ENCODE results near the gene TACR2.
A peak's percentile ranks its signal among the peaks of the same experiment; 100 is the strongest.

TACR2 gene

DNA sequence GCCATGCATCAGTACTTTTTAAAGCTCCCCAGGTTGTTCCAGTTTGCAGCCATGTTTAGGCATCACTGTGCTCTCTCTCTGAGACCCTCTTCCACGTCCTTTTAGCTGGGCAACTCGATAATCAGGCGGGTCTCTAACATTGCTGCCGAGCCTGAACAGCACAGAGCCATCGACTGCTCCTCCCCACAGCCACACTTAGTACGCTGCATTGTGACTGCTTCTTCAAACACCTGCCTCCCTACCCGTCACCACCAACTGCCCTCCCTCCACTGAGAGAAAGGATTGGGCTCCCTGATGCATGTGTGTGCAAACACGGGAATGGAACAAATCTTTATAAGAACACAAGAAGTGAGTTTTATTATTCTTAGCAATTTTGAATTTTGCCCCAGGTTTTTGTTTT, 11.4 kb upstream of the TACR2 start:
- no peak overlapping the region for H3K4me3 ChIP-seq (ENCODE audit: low read depth, low read length)
- no peak for DNase-seq (ENCODE audit: low read depth)
- TF ChIP-seq MYC (IDR thresholded peaks at IDR 0.05; ENCODE audit: low read depth, low read length), result no peak
- TF ChIP-seq, protein P1, sequence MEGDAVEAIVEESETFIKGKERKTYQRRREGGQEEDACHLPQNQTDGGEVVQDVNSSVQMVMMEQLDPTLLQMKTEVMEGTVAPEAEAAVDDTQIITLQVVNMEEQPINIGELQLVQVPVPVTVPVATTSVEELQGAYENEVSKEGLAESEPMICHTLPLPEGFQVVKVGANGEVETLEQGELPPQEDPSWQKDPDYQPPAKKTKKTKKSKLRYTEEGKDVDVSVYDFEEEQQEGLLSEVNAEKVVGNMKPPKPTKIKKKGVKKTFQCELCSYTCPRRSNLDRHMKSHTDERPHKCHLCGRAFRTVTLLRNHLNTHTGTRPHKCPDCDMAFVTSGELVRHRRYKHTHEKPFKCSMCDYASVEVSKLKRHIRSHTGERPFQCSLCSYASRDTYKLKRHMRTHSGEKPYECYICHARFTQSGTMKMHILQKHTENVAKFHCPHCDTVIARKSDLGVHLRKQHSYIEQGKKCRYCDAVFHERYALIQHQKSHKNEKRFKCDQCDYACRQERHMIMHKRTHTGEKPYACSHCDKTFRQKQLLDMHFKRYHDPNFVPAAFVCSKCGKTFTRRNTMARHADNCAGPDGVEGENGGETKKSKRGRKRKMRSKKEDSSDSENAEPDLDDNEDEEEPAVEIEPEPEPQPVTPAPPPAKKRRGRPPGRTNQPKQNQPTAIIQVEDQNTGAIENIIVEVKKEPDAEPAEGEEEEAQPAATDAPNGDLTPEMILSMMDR (IDR thresholded peaks at IDR 0.05; ENCODE audit: low read depth, low read length), result no peak

DNA sequence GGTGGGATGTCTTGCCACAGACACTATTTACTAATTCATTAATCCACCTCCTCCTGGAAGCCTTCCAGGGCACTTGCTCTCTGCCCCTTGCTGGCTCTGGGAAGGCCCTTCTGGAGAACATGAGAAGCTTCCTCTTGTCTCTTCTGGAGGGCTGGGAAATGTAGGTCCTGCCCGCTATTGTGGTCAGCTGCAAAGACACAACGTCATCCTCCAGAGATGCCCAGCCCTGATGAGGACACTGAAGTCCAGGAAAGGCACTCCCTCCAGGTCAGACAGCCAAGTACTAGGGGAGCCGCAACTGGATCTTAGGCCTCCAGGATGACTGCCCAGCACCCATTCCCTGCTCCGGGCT, 9.6 kb upstream of the TACR2 start:
- H3K4me3 ChIP-seq (ENCODE audit: low read depth, low read length), result no peak overlapping the region
- TF ChIP-seq POLR2A (IDR thresholded peaks at IDR 0.05; ENCODE audit: extremely low read depth, insufficient read length), result no peak
- TF ChIP-seq, protein P1 (IDR thresholded peaks at IDR 0.05; ENCODE audit: low read depth, low read length), result no peak
- TF ChIP-seq MYC (IDR thresholded peaks at IDR 0.05; ENCODE audit: low read depth, low read length), result no peak
- TF ChIP-seq, protein P2, sequence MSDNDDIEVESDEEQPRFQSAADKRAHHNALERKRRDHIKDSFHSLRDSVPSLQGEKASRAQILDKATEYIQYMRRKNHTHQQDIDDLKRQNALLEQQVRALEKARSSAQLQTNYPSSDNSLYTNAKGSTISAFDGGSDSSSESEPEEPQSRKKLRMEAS (IDR thresholded peaks at IDR 0.05; ENCODE audit: low read depth, low read length), result no peak
- DNase-seq (ENCODE audit: low read depth), result no peak

DNA sequence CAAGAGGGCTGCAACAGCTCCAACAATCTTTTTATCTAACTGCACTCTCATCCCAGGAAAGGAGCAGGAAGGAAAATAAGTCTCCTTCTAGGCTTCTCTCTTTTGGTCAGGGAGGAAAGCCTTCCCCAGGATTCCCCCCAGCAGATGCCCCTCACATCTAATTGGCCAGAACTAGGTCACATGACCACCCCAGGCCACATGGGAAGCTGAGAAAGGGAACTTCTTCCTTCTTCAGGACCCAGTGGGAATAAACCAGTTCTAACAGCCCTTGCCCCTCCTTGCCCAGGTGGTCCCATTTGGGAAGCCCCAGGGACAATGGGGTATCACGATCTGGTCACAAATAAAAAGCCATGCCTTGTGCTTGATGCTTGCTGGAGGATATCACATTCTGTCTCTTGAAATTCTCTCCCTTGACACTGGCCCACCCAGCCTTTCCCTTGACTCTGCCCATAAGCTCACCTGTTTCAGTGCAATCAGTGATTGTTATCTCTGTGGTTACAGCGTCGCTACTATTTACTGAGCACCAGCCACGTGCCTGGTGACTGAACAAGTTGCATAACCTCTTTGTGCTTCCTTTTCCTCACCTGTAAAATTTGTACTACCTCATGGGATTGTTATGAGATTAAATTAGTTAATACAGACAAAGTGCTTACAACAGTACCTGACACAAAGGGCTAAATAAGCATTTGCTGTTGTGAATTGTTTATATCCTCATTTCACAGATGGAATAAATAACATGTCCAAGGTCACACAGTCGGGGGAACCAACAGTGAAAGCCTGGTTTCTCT, 9.0 kb upstream of the TACR2 start:
- DNase-seq (ENCODE audit: low read depth), result no peak
- H3K4me3 ChIP-seq (ENCODE audit: low read depth, low read length), result no peak overlapping the region
- TF ChIP-seq, protein P2 (IDR thresholded peaks at IDR 0.05; ENCODE audit: low read depth, low read length), result peak; percentile 31; the same call in 1 of the 2 replicates
- TF ChIP-seq, protein P1 (IDR thresholded peaks at IDR 0.05; ENCODE audit: low read depth, low read length), result no peak

DNA sequence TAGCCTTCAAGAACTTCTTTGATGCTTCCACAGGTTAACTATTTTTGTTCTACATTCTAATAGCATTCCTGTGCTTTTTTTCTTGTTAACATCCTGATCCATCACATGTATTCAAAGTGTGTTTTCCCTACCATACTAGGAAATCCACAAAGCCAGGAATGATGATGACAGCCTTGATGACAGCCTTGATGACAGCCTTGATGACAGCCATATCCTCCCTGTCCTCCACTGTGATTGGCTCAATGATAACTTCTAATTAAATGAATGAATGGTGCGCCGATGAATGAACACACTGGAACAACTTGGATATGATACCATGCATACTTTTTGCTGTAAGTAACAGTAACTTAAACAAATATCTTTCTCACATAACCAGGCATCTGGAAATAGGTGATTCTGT, 8.3 kb upstream of the TACR2 start:
- no peak for TF ChIP-seq POLR2A (IDR thresholded peaks at IDR 0.05; ENCODE audit: extremely low read depth, insufficient read length)
- TF ChIP-seq, protein P2 (IDR thresholded peaks at IDR 0.05; ENCODE audit: low read depth, low read length), result no peak
- no peak for TF ChIP-seq MYC (IDR thresholded peaks at IDR 0.05; ENCODE audit: low read depth, low read length)
- TF ChIP-seq, protein P1 (IDR thresholded peaks at IDR 0.05; ENCODE audit: low read depth, low read length), result no peak
- H3K4me3 ChIP-seq (ENCODE audit: low read depth, low read length), result no peak overlapping the region
- no peak for DNase-seq (ENCODE audit: low read depth)

DNA sequence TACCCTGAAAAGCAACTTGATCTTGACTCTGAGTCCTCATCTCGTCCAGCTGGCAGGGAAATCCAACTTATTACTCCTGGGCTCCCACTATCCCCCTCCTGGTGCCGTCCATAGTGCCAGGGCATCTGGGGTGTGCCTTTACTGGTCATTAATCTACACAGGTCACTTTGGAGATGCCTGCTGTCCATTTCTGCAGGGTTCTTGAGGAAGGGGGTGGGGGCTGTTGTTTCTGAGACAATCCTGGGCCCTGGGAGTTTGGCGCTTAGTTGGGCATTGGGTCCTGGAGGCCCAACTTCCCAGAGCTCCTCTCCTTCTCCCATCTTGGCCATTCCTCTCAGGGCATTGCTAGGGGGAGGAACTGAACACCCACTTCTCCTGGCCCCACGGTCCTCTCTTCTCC, 6.0 kb upstream of the TACR2 start:
- no peak overlapping the region for H3K4me3 ChIP-seq (ENCODE audit: low read depth, low read length)
- DNase-seq (ENCODE audit: low read depth), result no peak
- TF ChIP-seq, protein P1 (IDR thresholded peaks at IDR 0.05; ENCODE audit: low read depth, low read length), result no peak
- TF ChIP-seq POLR2A (IDR thresholded peaks at IDR 0.05; ENCODE audit: extremely low read depth, insufficient read length), result no peak
- TF ChIP-seq, protein P2 (IDR thresholded peaks at IDR 0.05; ENCODE audit: low read depth, low read length), result no peak
- no peak for TF ChIP-seq MYC (IDR thresholded peaks at IDR 0.05; ENCODE audit: low read depth, low read length)

All from NB4 (cell line).